Left ventricle myocardium inferior (tissue), 1 donor: ENCODE results near the gene SLC25A21. TPM values are rescaled to one million over a fixed set of nuclear protein-coding genes. Genes with fewer than 3 reads are reported as not detected.
"Not testable (repeated sequence)": the region's sequence is repeated elsewhere in the genome, so short reads cannot be mapped to it uniquely, and the experiment has no call there.

Source experiments
- DNase-seq: peaks from one replicate; pipeline ENCODE4 v3.0.0-alpha.2; 2020
- H3K27ac ChIP-seq: fragments of 200-600 bp; replicated peaks from 2 replicates; pipeline ENCODE4 v1.8.0; 2021
- H3K27me3 ChIP-seq: fragments of 200-600 bp; 2 replicates; pipeline ENCODE4 v1.8.0; 2021; ENCODE audit warnings: low read depth
- H3K36me3 ChIP-seq: fragments of 200-600 bp; 2 replicates; pipeline ENCODE4 v1.8.0; 2021
- H3K4me1 ChIP-seq: fragments of 200-600 bp; 2 replicates; pipeline ENCODE4 v1.8.0; 2021
- H3K4me3 ChIP-seq: fragments of 200-600 bp; 2 replicates; pipeline ENCODE4 v1.8.0; 2021; ENCODE audit warnings: mild to moderate bottlenecking, moderate library complexity
- H3K9me3 ChIP-seq: fragments of 200-600 bp; replicated peaks from 2 replicates; pipeline ENCODE4 v1.8.0; 2021
- CTCF ChIP-seq: fragments of 200-600 bp; IDR thresholded peaks from 2 replicates; pipeline ENCODE4 v1.8.0; 2021; ENCODE audit warnings: antibody characterized with exemption, mild to moderate bottlenecking, borderline replicate concordance
- intact Hi-C: fragments of 100-400 bp; cut with micrococcal nuclease; formaldehyde crosslinking; loops from one replicate; pipeline ENCODE4 v1.11.0; 2022
- total RNA-seq: library from RNA; stranded (reverse); fragmentation: NEBNext Ultra II Directional; extraction: Animal tissue kit (Norgen Biotek cat#: 25700); gene quantifications from one replicate; pipeline ENCODE4 v1.2.1, GENCODE V29; 2021
- donor health status: DM: no; HTN: yes; CAD: no; lungs with severe emphysema.

The SLC25A21 gene
- total RNA-seq, 1 donor from 2014 or later = 0.77 TPM

DNA sequence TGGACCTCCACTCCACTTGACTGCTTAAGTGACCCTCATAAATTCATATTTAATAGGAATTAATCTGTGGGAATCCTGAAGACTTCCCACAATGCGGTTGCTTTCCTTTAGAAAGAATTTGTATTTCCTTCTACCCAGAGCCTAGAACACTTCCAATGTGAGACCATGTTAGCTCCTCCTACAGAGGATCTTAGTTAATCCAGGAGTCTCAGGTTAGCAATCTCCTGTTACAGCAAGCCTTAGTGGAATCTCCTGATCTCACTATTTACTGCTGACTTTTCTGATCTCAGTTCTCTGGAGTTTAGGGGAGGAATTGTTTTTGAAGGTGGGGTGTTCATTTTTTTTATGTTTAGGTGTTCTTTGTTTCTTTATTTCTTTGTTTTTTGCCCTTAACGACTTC, 186.0 kb downstream of the SLC25A21 start:
- Histone ChIP-seq H3K9me3 (no peaks in the 10 kb centered on the region), H3K36me3 (no peaks in the 10 kb centered on the region), H3K4me3 (no peak overlapping the region), H3K4me1 (no peaks in the 10 kb centered on the region), H3K27me3 (no peaks in the 10 kb centered on the region), H3K27ac (no peak overlapping the region)
- intact Hi-C loops = no loop called here
- no peak for TF ChIP-seq CTCF
- DNase-seq = no peak

GRCh38 chr14:36981832-36982529, 190.4 kb downstream of the SLC25A21 start:
- intact Hi-C loops = no loop called here
- no peak overlapping the region for H3K27ac ChIP-seq
- H3K36me3 ChIP-seq = no peaks in the 10 kb centered on the region
- no peaks in the 10 kb centered on the region for H3K4me1 ChIP-seq
- H3K4me3 ChIP-seq = no peak overlapping the region
- no peaks in the 10 kb centered on the region for H3K27me3 ChIP-seq
- TF ChIP-seq CTCF = no peak
- DNase-seq = no peak
- no peaks in the 10 kb centered on the region for H3K9me3 ChIP-seq

DNA sequence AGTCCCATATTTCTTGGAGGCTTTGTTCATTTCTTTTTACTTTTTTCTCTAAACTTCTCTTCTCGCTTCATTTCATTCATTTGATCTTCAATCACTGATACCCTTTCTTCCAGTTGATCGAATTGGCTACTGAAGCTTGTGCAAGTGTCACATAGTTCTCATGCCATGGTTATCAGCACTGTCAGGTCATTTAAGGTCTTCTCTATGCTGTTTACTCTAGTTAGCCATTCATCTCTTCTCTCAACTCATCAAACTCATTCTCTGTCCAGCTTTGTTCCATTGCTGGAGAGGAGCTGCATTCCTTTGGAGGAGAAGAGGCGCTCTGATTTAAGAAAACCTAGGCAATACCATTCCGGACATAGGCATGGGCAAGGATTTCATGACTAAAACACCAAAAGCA, 192.0 kb downstream of the SLC25A21 start:
- H3K9me3 ChIP-seq, intact Hi-C loops, H3K36me3 ChIP-seq, H3K4me1 ChIP-seq, H3K27me3 ChIP-seq, H3K4me3 ChIP-seq, DNase-seq, H3K27ac ChIP-seq: not testable (repeated sequence)

GRCh38 chr14:36979863-36980262, 192.5 kb downstream of the SLC25A21 start:
- intact Hi-C loops = no loop called here
- no peak overlapping the region for H3K4me3 ChIP-seq
- TF ChIP-seq CTCF = no peak

DNA sequence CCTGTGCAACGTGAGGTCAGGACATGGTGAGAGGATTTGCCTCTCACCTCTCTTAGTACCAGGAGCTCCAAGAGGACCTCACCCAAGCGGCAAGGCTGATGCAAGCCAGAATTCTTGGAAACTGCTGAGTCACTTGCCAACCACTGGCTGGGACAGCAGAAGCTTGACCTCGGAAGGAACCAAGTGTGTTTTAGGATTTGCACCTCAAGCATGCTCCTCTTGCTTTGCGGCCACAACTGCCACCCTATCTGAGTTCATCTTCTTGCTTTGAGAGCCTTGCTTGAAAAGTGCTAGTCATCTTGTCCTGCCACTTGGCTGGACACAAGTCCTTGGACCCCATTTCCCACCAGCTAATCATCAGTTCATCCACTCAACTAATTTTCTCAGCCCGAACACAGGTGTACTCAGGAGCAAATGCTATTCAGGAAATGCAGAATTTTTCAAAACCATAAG, 195.8 kb downstream of the SLC25A21 start:
- H3K27me3 ChIP-seq = no peaks in the 10 kb centered on the region
- no peak overlapping the region for H3K27ac ChIP-seq
- no peak for TF ChIP-seq CTCF
- H3K36me3 ChIP-seq = no peaks in the 10 kb centered on the region
- intact Hi-C loops = no loop called here
- no peak overlapping the region for H3K4me3 ChIP-seq
- DNase-seq = no peak
- H3K4me1 ChIP-seq = no peaks in the 10 kb centered on the region
- H3K9me3 ChIP-seq = no peaks in the 10 kb centered on the region

More at GRCh38 chr14:36979863-36980262, 192.5 kb downstream of the SLC25A21 start:
- H3K4me1 ChIP-seq = no peaks in the 10 kb centered on the region
- no peaks in the 10 kb centered on the region for H3K27me3 ChIP-seq
- H3K9me3 ChIP-seq = no peaks in the 10 kb centered on the region
- DNase-seq = no peak
- H3K36me3 ChIP-seq = no peaks in the 10 kb centered on the region
- H3K27ac ChIP-seq = no peak overlapping the region

- H3K27me3 ChIP-seq = no peaks in the 10 kb centered on the region
- H3K4me1 ChIP-seq = no peaks in the 10 kb centered on the region
- intact Hi-C loops = no loop called here
- H3K9me3 ChIP-seq = no peaks in the 10 kb centered on the region
- TF ChIP-seq CTCF = no peak
- no peaks in the 10 kb centered on the region for H3K36me3 ChIP-seq
- no peak overlapping the region for H3K27ac ChIP-seq
- H3K4me3 ChIP-seq = no peak overlapping the region
- no peak for DNase-seq
Measured at GRCh38 chr14:36975834-36976233, 196.6 kb downstream of the SLC25A21 start.
